Measurements from ENCODE around the gene NPM1.
"Not testable (repeated sequence)": the region's sequence is repeated elsewhere in the genome, so short reads cannot be mapped to it uniquely, and the experiment has no call there.

NPM1 gene

GRCh38 chr5:171387345-171387969, at the start of gene NPM1:
Gene NPM1, plus strand, starts transcription at chr5:171387849. Its CDS starts 100 bp downstream, at chr5:171387949.
- DNase-seq = peak; percentile 99

GRCh38 chr5:171340042-171340441, 47.6 kb upstream of the NPM1 start:
- DNase-seq = no peak

GRCh38 chr5:171340491-171340890, 47.2 kb upstream of the NPM1 start:
- DNase-seq = no peak

GRCh38 chr5:171342362-171343111, 45.1 kb upstream of the NPM1 start:
- DNase-seq = peak; percentile 18

GRCh38 chr5:171344936-171345608, 42.6 kb upstream of the NPM1 start:
- no peak for DNase-seq

GRCh38 chr5:171351536-171352073, 36.0 kb upstream of the NPM1 start:
- no peak for DNase-seq

- DNase-seq = no peak
These were observed 32.3 kb upstream of the NPM1 start for GRCh38 chr5:171355302-171355724.

- DNase-seq = no peak
These were observed 29.8 kb upstream of the NPM1 start for GRCh38 chr5:171357843-171358242.

- not testable (repeated sequence) for DNase-seq
These were observed 26.5 kb upstream of the NPM1 start for GRCh38 chr5:171361151-171361550.

- not testable (repeated sequence) for DNase-seq
These were observed 24.4 kb upstream of the NPM1 start for GRCh38 chr5:171363249-171363648.

- no peak for DNase-seq
These were observed 23.8 kb upstream of the NPM1 start for GRCh38 chr5:171363846-171364245.

GRCh38 chr5:171365351-171365750, 22.3 kb upstream of the NPM1 start:
- DNase-seq = no peak

- DNase-seq = no peak
These were observed 21.0 kb upstream of the NPM1 start for GRCh38 chr5:171366645-171367044.

- DNase-seq = no peak
These were observed 20.0 kb upstream of the NPM1 start for GRCh38 chr5:171367424-171368370.

- DNase-seq = no peak
These were observed 18.6 kb upstream of the NPM1 start for GRCh38 chr5:171369056-171369455.

GRCh38 chr5:171369898-171370297, 17.8 kb upstream of the NPM1 start:
- no peak for DNase-seq

GRCh38 chr5:171370881-171371280, 16.8 kb upstream of the NPM1 start:
- not testable (repeated sequence) for DNase-seq

GRCh38 chr5:171371326-171371725, 16.3 kb upstream of the NPM1 start:
- DNase-seq = no peak

- DNase-seq = no peak
These were observed 7.7 kb upstream of the NPM1 start for GRCh38 chr5:171379961-171380360.

- DNase-seq = not testable (repeated sequence)
These were observed 3.2 kb upstream of the NPM1 start for GRCh38 chr5:171384416-171384815.

- not testable (repeated sequence) for DNase-seq
These were observed 2.6 kb upstream of the NPM1 start for GRCh38 chr5:171384999-171385398.

GRCh38 chr5:171386006-171386671, 1.5 kb upstream of the NPM1 start:
- no peak for DNase-seq
